NCI-H2029 treated with DMSO at 0.1 percent for 48 hours (cell line): ENCODE data around the gene VAV3.

Experiments used
- DNase-seq: peaks from one replicate; lab custom pipeline; 2025; lab: John Stamatoyannopoulos, UW

Gene VAV3

GRCh38 chr1:107643766-107644165 is 321.2 kb downstream of the VAV3 start:
- DNase-seq, result no peak

DNA sequence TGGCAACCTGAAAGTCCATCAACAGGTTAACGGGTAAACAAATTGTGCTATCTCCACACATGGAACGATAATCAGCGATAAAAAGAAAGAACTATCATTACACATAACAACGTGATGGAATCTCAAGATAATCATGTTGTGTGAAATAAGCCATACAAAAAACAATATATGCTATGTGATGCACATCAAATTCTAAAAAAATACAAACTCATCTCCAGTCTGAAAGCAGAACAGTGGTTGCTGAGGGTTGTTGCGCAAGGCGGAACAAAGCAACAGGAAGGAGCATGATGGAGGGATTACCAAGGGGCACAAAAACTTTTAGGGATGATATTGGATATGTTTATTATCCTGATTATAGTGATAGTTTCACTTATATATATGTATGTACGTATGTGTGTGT is 324.8 kb downstream of the VAV3 start:
- DNase-seq, result no peak

- DNase-seq, result no peak
These were observed 327.9 kb downstream of the VAV3 start for GRCh38 chr1:107637101-107637500.

DNA sequence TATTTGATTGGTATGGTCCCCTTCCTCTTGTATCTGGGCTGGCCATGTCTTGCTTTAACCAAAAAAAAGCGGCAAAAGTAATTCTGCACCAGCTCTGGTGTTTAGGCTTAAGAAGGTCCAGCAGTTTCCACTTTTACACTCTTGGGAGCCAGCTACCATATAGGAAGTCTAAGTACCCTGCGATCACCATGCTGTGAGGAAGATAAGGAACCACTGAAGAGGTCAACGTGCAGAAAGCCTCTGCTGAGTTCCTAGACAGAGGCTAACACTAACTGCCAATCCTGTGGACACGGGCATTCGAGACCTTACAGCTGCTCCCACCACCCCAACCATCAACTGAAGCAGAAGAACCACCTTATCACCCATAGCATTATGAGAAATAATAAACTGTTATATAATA is 331.4 kb downstream of the VAV3 start:
- no peak for DNase-seq

- DNase-seq, result no peak
These were observed 338.7 kb downstream of the VAV3 start for GRCh38 chr1:107626073-107626796.

GRCh38 chr1:107625405-107626029 is 339.5 kb downstream of the VAV3 start:
- no peak for DNase-seq

- DNase-seq, result no peak
These were observed 341.5 kb downstream of the VAV3 start for GRCh38 chr1:107623431-107623830.

GRCh38 chr1:107622966-107623365 is 342.0 kb downstream of the VAV3 start:
- no peak for DNase-seq

- no peak for DNase-seq
These were observed 342.4 kb downstream of the VAV3 start for GRCh38 chr1:107622535-107622934.

GRCh38 chr1:107620753-107621152 is 344.2 kb downstream of the VAV3 start:
- no peak for DNase-seq

DNA sequence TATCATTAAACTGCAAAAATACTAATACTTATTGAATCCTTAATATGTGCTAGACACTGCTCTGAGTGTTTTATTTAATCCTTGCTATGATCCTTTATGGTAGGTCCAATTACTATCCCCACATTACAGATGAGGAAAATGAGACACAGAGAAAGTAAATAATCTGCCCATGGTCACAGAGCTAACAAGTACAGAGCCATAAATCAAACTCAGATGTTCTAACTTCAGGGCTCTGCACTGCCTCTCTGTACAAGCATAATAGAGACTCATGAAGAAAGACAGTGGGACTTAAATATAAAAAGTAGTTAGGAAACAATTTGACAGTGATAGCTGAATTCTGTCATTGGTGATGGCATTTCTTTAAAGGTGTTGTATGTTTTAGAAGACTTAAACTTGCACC is 346.4 kb downstream of the VAV3 start:
- DNase-seq, result no peak

GRCh38 chr1:107617921-107618320 is 347.1 kb downstream of the VAV3 start:
- no peak for DNase-seq

DNA sequence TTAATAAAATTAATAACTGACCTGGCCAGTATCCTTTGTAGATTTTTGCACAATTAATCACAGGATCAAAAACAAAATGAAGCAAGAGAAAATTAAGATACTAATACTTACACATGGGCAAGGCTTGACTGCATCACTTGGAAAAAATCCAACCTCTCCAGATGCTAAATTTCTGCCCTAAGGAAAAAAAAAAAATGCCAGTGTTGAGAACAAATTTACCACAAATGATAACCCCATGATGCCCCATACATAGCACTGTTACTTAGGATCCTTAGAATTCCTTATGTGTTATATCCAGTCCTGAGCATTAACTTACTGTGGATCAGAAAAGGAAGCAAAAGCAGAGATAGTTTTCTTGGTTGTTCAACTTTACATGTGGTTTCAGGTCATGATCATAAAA is 347.5 kb downstream of the VAV3 start:
- no peak for DNase-seq

DNA sequence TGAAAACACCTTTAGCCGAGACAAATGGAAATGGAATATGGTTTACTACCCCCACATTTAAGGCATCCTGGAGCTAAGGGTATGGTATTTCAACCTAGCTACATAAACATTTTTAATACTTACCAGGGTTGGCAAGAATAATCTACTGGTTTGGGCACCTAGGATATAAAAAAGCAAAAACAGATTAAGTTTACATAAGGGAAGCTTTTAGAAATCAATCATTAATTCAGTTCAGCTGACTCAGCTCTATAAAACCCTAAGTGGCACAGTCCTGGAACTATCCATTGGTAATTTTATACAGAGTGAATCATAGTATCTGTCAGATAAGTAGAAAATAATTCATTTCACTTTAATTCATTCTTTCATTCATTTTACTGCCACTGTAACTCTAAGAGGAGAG is 355.2 kb downstream of the VAV3 start:
- DNase-seq, result no peak

DNA sequence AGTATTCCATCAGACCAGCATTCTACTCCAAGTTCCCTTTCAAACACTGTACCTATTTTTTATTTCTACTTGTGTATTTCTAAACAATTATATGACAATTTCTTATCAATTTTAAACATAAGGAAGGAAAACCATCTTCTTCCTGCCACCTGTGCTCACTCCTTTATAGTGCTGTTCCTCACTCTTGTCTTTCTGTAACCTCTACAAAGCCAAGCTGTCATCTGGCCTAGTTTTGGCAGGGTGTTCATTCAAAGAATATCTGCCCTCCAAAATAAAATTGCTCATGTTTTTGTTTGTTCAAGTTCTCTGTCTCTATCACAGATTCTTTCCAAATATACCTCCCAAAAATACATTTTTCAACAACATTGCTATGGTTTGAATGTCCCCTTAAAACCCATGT is 360.2 kb downstream of the VAV3 start:
- DNase-seq, result no peak

DNA sequence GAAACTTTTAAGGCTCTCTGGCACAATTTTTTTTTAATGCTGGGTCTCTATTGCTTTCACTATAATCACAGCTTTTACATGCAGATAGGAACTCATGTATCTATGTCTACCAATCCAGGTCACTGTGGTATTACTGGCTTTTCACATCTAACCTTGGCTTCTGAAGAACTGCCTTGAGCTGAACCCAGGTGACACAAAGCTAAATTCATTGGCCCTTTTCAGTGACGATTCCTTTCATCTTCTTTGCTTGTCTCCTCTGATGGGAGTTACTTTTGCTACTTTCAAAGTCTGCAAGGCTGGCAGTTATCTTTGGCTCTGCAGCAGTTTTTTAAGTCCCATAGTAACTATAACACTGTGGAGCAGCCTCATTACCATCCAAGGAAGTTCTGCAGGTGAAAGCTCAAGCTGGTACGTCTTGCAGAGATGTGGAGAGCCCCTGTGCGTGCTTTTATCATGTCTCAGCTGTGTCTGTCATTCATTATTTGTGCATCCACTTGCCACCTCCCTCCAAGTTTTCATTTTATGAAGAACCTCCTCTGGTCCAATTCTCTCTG is 364.3 kb downstream of the VAV3 start:
- DNase-seq, result no peak

DNA sequence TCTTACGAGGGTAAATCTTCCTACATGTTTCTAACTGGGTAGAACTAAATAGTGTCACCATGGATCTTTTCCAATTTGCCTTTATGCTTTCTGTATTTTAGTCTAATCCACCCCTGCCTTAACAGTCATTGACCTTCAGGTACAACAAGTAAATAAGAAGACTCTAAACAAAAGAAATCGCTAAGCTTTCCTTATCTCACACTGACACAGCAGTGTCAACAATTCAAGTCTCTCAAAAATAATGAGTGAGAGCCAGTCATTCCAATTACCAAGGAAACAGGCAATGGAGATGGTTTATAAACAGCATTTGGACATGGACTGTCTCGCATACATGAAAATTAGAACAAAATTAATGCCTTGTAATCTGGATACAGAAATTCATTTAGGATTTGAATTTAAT is 365.8 kb downstream of the VAV3 start:
- no peak for DNase-seq

DNA sequence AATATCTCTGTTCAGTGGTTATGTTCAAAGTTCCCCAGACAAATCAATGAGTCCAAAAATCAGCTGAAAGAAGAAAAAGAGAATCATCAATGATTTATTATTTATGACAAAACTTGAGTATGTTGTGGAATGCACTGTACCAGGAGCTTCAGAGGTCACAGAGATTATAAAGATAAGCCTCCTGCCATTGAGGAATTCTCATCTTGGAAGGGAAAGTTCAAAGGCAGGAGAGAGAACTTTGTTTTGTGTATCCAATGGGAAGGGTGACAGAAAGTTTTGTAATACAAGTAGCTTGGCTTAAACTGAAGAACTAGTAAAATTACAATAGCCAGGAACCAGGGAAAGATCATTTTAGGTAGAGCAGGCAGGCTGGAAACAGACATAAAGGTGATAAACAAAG is 367.7 kb downstream of the VAV3 start:
- DNase-seq, result no peak

DNA sequence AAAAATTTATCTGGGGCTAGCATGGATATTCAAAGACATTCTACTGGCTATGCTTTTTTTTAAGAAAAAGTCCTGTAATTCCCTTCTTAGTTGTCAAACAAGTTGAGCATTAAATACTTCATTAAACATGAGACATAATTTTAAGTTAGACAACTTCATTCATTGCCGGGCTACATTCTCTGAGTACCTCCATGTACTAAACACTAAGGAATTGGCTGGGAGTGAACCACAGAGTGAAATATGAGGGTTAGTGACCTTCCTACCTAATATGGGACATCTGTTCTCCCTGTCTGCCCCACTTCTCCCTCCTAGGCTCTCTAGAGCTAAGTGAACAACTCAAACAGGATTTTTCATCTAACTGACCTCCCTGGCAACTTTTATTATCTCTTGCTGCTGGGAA is 370.4 kb downstream of the VAV3 start:
- DNase-seq, result no peak

DNA sequence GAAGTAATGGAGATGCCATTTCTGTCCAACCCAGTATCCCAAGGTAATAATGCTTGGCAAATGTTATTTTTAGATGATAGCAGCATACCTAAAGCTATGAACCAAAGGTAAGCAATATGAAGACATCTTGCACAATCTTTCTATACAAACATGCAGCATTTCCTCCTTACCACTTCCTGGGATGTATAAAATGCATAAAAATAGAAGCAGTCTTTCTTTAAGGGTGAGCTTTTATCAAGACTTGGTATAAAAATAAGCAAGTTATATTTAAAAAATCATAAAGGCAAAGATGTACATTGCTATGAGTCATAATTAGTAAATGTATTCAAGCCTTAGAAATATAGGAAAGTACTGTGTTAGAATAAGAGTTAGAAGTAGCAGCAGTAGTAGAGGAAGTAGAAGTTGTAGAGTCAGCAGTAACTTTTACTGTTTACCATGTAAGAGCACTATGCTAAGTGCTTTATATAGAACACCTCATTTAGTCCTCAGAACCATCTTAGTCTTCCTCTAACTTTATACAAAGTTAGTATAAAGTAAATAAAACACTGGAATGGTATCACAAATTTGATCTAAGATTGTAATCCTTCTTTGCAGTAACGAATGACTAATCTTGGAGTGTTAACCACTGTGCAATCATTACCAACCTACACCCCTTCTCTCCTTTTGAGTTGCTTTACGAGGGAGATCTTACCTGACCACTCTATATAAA is 371.3 kb downstream of the VAV3 start:
- no peak for DNase-seq

DNA sequence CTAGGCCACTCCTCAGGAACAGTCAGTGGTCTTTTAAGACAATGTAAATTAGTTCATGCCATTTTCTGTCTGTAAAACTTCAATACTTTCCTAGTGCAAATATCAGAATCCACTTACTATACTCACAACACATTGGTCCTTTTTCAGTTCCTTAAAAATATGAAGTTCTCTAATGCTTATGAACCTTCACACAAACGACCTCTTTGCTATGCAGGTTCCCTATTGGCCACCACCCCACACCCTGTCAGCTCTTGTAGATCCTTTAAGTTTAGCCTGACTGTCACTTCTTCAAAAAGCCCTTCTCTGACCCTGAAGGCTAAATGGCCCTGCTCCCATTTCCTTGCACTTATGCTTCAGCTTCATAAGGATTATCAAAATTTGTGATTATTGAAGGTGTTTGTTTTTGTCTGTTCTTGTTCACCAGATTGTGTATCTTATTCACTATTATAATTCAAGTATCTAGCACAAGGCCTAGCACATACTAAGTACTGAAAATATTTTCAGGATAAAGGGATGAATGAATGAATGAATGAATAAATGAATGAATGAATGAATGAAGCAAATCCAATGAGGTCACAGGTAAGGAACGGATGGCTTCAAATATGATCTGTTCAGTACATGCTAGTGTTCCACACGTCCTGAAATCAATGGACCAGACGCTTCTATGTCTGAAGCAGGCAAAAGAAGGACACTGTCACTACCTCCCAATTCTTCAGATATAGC is 373.9 kb downstream of the VAV3 start:
- no peak for DNase-seq

GRCh38 chr1:107590087-107590486 is 374.9 kb downstream of the VAV3 start:
- DNase-seq, result no peak
